Activated T-helper 2 cell treated with anti-CD3 and anti-CD28 coated beads, Interferon-gamma antibody, Interleukin-2, Interleukin-4, amounts not matched to agents 10 μg/mL and 5 μg/mL and 100 μg/mL, durations not matched to agents 14 hours and 24 hours and 36 hours (primary cell): ENCODE data around the gene RNASEH2C. TPM values are rescaled to one million over a fixed set of nuclear protein-coding genes. Genes with fewer than 3 reads are reported as not detected.

Experiments used
- total RNA-seq: library from RNA; stranded (reverse); gene quantifications from 2 replicates; pipeline ENCODE4 v1.2.3, GENCODE V29; 2022

Gene RNASEH2C
- total RNA-seq, 1 donor from 2014 or later = 85.0 TPM

Other genes starting within 250 kb of the RNASEH2C start
- gene MALAT1, start 221.8 kb downstream of the RNASEH2C start, total RNA-seq = 4,338 and 4,347 TPM in 2 replicates
- gene SCYL1, start 195.7 kb downstream of the RNASEH2C start, total RNA-seq = 94.4 and 95.8 TPM in 2 replicates
- 85.3 and 86.4 TPM in 2 replicates for gene LTBP3, start 162.4 kb downstream of the RNASEH2C start, total RNA-seq
- 63.6 and 63.8 TPM in 2 replicates for gene ZNRD2, start 150.3 kb downstream of the RNASEH2C start, total RNA-seq
- 31.5 and 32.0 TPM in 2 replicates for gene FAM89B, start 148.3 kb downstream of the RNASEH2C start, total RNA-seq
- 163 and 168 TPM in 2 replicates for gene EHBP1L1, start 144.7 kb downstream of the RNASEH2C start, total RNA-seq
- gene KCNK7, start 125.0 kb downstream of the RNASEH2C start, total RNA-seq = 0.78 and 2.0 TPM in 2 replicates
- gene MAP3K11, start 106.6 kb downstream of the RNASEH2C start, total RNA-seq = 84.6 and 88.6 TPM in 2 replicates
- 40.1 and 43.6 TPM in 2 replicates for gene PCNX3, start 105.0 kb downstream of the RNASEH2C start, total RNA-seq
- 128 and 135 TPM in 2 replicates for gene SIPA1, start 82.7 kb downstream of the RNASEH2C start, total RNA-seq
- 86.9 and 89.3 TPM in 2 replicates for gene RELA, start 57.9 kb downstream of the RNASEH2C start, total RNA-seq
- gene KAT5, start 8.5 kb downstream of the RNASEH2C start, total RNA-seq = 76.3 and 79.4 TPM in 2 replicates
- gene AP5B1, start 60.2 kb upstream of the RNASEH2C start, total RNA-seq = 24.6 and 24.9 TPM in 2 replicates
- gene OVOL1, start 66.3 kb upstream of the RNASEH2C start, total RNA-seq = 0.16 TPM in 2 replicates
- gene SNX32, start 113.2 kb upstream of the RNASEH2C start, total RNA-seq = 0.64 and 0.96 TPM in 2 replicates
- 1,155 and 1,184 TPM in 2 replicates for gene CFL1, start 137.4 kb upstream of the RNASEH2C start, total RNA-seq
- gene MUS81, start 139.6 kb upstream of the RNASEH2C start, total RNA-seq = 84.9 and 90.5 TPM in 2 replicates
- 8.8 and 9.2 TPM in 2 replicates for gene EFEMP2, start 152.0 kb upstream of the RNASEH2C start, total RNA-seq
- gene CTSW, start 159.0 kb upstream of the RNASEH2C start, total RNA-seq = 10.0 and 10.3 TPM in 2 replicates
- 95.4 and 99.8 TPM in 2 replicates for gene FIBP, start 167.7 kb upstream of the RNASEH2C start, total RNA-seq
- gene CCDC85B, start 169.9 kb upstream of the RNASEH2C start, total RNA-seq = 53.2 and 55.2 TPM in 2 replicates
- gene FOSL1, start 179.6 kb upstream of the RNASEH2C start, total RNA-seq = 24.0 and 25.9 TPM in 2 replicates
- 23.7 and 23.8 TPM in 2 replicates for gene C11orf68, start 198.3 kb upstream of the RNASEH2C start, total RNA-seq
- gene DRAP1, start 198.6 kb upstream of the RNASEH2C start, total RNA-seq = 116 and 118 TPM in 2 replicates
- gene TSGA10IP, start 224.7 kb upstream of the RNASEH2C start, total RNA-seq = not detected in 2 replicates
- 81.7 and 98.5 TPM in 2 replicates for gene SART1, start 240.9 kb upstream of the RNASEH2C start, total RNA-seq